Mononuclear cell (primary cell): ENCODE data around the gene TJP1. TPM values are rescaled to one million over a fixed set of nuclear protein-coding genes. Genes with fewer than 3 reads are reported as not detected.
"Not testable (repeated sequence)": the region's sequence is repeated elsewhere in the genome, so short reads cannot be mapped to it uniquely, and the experiment has no call there.

Experiments used
- H3K27me3 ChIP-seq: 2 replicates; pipeline ENCODE4 v1.6.0; 2011; ENCODE audit warnings: low read length, control low read depth; ENCODE audit not compliant: insufficient read depth
- H3K4me1 ChIP-seq: 2 replicates; pipeline ENCODE4 v1.5.1; 2011; ENCODE audit warnings: mild to moderate bottlenecking, low read length, control low read depth; ENCODE audit not compliant: insufficient read depth
- H3K4me3 ChIP-seq: 2 replicates; pipeline ENCODE4 v1.5.1; 2011; ENCODE audit warnings: mild to moderate bottlenecking, low read length, moderate library complexity
- H3K9me3 ChIP-seq: 2 replicates; pipeline ENCODE4 v1.5.1; 2011; ENCODE audit warnings: low read depth, mild to moderate bottlenecking, control low read depth, low read length
- total RNA-seq: library from RNA; depleted of rRNA; stranded (reverse); fragments of >200 nt; gene quantifications from one replicate; pipeline ENCODE4 v1.2.3, GENCODE V29; 2012

Gene TJP1
- total RNA-seq, 1 donor: 0.10 TPM

- Histone ChIP-seq H3K27me3 (no peaks in the 10 kb centered on the region), H3K9me3 (no peaks in the 10 kb centered on the region), H3K4me1 (no peaks in the 10 kb centered on the region), H3K4me3 (no peak overlapping the region)
Observed at GRCh38 chr15:29731865-29732264, 90.4 kb downstream of the TJP1 start.

DNA sequence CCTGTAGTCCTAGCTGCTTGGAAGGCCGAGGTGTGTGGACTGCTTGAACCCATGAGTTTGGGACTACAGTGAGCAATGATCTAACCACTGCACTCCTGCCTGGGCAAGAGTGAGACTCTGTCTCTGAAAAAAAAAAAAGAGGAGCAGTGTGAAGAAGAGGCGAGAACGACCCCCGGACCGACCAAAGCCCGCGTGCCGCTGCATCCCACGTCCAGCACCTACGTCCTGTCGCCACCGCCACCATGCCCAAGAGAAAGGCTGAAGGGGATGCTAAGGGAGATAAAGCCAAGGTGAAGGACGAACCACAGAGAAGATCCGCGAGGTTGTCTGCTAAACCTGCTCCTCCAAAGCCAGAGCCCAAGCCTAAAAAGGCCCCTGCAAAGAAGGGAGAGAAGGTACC lies 91.8 kb downstream of the TJP1 start:
- not testable (repeated sequence) for H3K4me3 ChIP-seq, H3K4me1 ChIP-seq, H3K9me3 ChIP-seq, H3K27me3 ChIP-seq

- no peak overlapping the region for H3K4me3 ChIP-seq
- no peaks in the 10 kb centered on the region for H3K27me3 ChIP-seq
- H3K4me1 ChIP-seq: no peaks in the 10 kb centered on the region
Observed at GRCh38 chr15:29728418-29728817, 93.8 kb downstream of the TJP1 start.

DNA sequence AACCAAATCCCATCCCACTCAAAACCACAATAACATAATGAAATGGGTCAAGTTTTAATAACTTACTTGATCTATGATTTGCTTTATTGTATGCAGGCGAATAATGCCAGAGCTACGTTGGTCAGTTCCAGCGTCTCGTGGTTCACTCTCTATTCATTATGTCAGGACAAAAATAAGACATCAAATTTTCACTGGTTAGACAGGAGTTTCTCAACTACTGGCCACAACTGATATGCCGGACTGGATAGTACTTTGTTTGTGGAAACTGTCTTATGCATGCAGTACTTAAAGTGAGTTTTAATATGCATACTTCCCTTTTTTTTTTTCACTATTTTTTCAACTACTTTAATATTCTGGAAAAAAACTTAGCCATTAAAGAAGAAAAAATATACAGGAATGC lies 94.4 kb downstream of the TJP1 start:
- Histone ChIP-seq H3K4me3 (no peak overlapping the region), H3K27me3 (no peaks in the 10 kb centered on the region), H3K4me1 (no peaks in the 10 kb centered on the region), H3K9me3 (no peaks in the 10 kb centered on the region)

More at GRCh38 chr15:29728418-29728817, 93.8 kb downstream of the TJP1 start:
- H3K9me3 ChIP-seq: no peaks in the 10 kb centered on the region

DNA sequence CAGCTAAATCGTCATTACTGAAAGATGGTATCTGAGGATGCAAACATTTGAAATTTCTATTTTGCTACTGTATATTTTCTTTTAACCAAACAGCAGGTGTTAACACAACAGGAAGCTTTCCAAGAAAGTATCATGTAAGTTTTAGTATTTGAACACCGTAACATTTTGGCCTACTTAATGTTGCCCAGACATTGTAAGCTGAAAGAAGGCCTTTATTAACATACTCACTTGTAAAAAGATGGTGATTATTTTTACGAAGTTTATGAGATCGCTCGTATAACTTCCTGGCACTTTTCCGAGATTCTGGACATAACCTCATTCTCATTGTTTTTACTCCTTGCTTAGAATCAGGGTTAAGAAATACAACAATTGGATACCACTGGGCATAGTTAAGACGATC lies 95.7 kb downstream of the TJP1 start:
- no peak overlapping the region for H3K4me3 ChIP-seq
- no peaks in the 10 kb centered on the region for H3K27me3 ChIP-seq
- H3K4me1 ChIP-seq: no peaks in the 10 kb centered on the region
- no peaks in the 10 kb centered on the region for H3K9me3 ChIP-seq

DNA sequence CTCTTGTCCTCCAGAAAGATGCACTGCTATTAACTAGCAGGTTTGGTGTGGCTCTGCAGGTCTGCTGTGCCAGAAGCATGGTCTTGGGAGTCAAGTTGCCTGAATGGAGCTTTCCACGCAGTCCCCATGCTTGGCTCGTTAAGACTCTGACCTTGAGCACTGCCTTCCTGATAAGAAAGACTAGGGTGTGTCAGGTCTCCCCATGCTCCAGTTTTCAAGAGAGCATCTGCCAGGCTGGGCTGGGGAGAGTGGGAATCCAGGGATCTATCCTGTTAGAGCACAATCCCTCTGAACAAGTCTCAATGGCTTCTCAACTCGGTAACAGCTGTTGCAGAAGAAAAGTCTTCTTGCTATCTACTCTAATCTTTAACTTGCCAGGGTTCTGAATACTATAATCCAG lies 98.2 kb downstream of the TJP1 start:
- H3K9me3 ChIP-seq: no peaks in the 10 kb centered on the region
- no peaks in the 10 kb centered on the region for H3K27me3 ChIP-seq
- no peak overlapping the region for H3K4me3 ChIP-seq
- no peaks in the 10 kb centered on the region for H3K4me1 ChIP-seq

GRCh38 chr15:29713784-29714183 lies 108.5 kb downstream of the TJP1 start:
- no peaks in the 10 kb centered on the region for H3K4me1 ChIP-seq
- H3K27me3 ChIP-seq: no peaks in the 10 kb centered on the region
- no peaks in the 10 kb centered on the region for H3K9me3 ChIP-seq
- no peak overlapping the region for H3K4me3 ChIP-seq

- no peaks in the 10 kb centered on the region for H3K27me3 ChIP-seq
Observed at GRCh38 chr15:29712149-29712885, 110.0 kb downstream of the TJP1 start.

DNA sequence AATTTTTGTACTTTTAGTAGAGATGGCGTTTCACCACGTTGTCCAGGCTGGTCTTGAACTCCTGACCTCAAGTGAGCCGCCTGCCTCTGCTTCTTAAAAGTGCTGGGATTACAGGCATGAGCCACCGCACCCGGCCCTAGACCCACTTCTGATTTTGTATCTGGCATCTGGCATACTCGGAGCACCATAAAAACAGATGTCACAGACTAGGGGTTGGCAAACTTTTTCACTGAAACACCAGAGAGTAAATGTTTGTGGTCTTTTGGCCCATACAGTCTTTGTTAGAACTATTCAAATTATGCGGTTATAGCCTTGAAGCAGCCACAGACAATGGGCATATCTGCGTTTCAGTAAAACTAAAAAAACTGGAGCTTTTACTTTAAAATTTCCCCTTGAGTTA lies 110.7 kb downstream of the TJP1 start:
- Histone ChIP-seq H3K4me1 (no peaks in the 10 kb centered on the region), H3K27me3 (no peaks in the 10 kb centered on the region), H3K4me3 (no peak overlapping the region), H3K9me3 (no peaks in the 10 kb centered on the region)

More at GRCh38 chr15:29712149-29712885, 110.0 kb downstream of the TJP1 start:
- Histone ChIP-seq H3K9me3 (no peaks in the 10 kb centered on the region), H3K4me3 (no peak overlapping the region), H3K4me1 (no peaks in the 10 kb centered on the region)

GRCh38 chr15:29708519-29708918 lies 113.7 kb downstream of the TJP1 start:
- Histone ChIP-seq H3K9me3 (no peaks in the 10 kb centered on the region), H3K4me1 (no peaks in the 10 kb centered on the region)

GRCh38 chr15:29704950-29705597 lies 117.2 kb downstream of the TJP1 start:
- H3K4me1 ChIP-seq: no peaks in the 10 kb centered on the region
- no peak overlapping the region for H3K4me3 ChIP-seq
- H3K9me3 ChIP-seq: no peaks in the 10 kb centered on the region
- no peaks in the 10 kb centered on the region for H3K27me3 ChIP-seq

More at GRCh38 chr15:29708519-29708918, 113.7 kb downstream of the TJP1 start:
- no peak overlapping the region for H3K4me3 ChIP-seq
- H3K27me3 ChIP-seq: no peaks in the 10 kb centered on the region

DNA sequence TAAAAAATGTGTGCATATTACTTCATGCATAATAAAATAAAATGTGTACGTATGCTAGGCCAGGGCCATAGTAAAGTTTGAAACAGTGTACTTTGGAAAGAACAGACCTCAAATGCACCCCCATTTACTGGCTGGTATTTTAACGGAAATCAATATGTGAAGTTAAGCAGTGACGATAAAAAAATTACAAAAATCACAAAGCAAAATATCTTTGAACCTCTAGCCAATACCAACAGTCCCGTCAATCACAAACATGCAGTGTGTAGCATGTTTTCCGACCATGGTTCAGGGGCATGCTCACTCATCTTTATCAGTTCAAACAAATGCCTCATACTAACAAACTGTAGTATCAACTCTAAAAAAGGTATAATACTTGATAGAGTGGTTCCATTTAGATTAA lies 121.1 kb downstream of the TJP1 start:
- Histone ChIP-seq H3K4me1 (no peaks in the 10 kb centered on the region), H3K9me3 (no peaks in the 10 kb centered on the region), H3K4me3 (no peak overlapping the region), H3K27me3 (no peaks in the 10 kb centered on the region)

DNA sequence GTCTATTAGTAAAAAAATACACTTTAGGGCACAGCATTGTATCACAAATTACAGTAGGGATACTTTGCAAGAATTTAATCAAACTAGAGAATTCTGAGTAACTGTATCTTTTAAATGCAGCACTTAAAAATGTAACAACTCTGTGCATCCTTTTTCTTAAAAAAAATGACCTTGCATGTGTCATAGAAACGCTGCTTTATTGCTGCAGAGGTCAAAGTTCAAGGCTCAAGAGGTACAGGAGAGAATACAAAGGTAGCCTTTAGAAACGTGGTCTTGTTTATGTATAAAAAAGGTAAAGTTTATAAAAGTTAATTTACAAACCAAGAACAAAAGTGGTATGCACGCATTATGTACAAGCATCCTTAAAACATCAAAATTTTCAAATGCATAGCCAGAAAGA lies 122.0 kb downstream of the TJP1 start:
- Histone ChIP-seq H3K4me3 (no peak overlapping the region), H3K9me3 (no peaks in the 10 kb centered on the region), H3K27me3 (no peaks in the 10 kb centered on the region), H3K4me1 (no peaks in the 10 kb centered on the region)

DNA sequence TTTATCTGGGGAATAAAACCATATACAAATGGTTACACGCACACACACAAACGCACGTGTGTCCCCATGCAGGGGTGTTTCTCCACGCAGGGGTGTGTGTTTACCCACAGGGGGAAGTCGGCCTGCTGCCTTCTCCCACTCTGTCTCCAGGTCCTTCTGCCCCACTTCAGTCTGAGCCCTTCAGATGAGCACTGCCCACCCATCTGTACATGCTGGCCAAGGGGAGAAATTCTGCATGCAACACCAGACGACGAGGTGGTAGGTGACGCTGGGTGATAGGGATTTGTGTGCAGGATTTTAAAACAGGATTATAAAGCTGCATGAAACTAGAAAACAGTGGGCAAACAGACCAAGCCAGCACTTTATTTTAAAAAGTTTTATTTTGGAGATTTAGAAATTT lies 122.5 kb downstream of the TJP1 start:
- Histone ChIP-seq H3K27me3 (no peaks in the 10 kb centered on the region), H3K9me3 (no peaks in the 10 kb centered on the region), H3K4me1 (no peaks in the 10 kb centered on the region), H3K4me3 (no peak overlapping the region)

- Histone ChIP-seq H3K4me3 (no peak overlapping the region), H3K4me1 (no peaks in the 10 kb centered on the region), H3K9me3 (no peaks in the 10 kb centered on the region), H3K27me3 (no peaks in the 10 kb centered on the region)
Observed at GRCh38 chr15:29698030-29698701, 124.1 kb downstream of the TJP1 start.
